Measurements from ENCODE around the gene ZNF431. TPM values are rescaled to one million over a fixed set of nuclear protein-coding genes. Genes with fewer than 3 reads are reported as not detected.

Gene ZNF431
- total and polyA plus RNA-seq, 2 of the 4 experiments (the other 2 are of a cell fraction) = 4.3 to 4.5 TPM

GRCh38 chr19:21134934-21135366 is 6.9 kb upstream of the ZNF431 start:
- H4K8ac ChIP-seq (ENCODE audit: low read depth in 2 of 2, low read length in 2 of 2) = no peak overlapping the region
- no peak overlapping the region for H3K9ac ChIP-seq (ENCODE audit: low read depth, low read length)
- no peak for DNase-seq
- H3K79me1 ChIP-seq (ENCODE audit: low read depth in 1 of 2, low read length in 2 of 2) = no peaks in the 10 kb centered on the region
- H3K23ac ChIP-seq (ENCODE audit: low read depth, low read length) = no peak overlapping the region
- H2AK9ac ChIP-seq (replicated peaks; ENCODE audit: low read depth, low read length, poor library complexity) = no peak overlapping the region
- in situ Hi-C loops (cut with MboI; ENCODE audit: low sequenced_read_pairs) = no loop called here
- no peak overlapping the region for H2BK20ac ChIP-seq (ENCODE audit: low read depth, low read length)
- H3K18ac ChIP-seq (ENCODE audit: low read depth, low read length) = no peak overlapping the region
- H4K91ac ChIP-seq (ENCODE audit: insufficient read depth, low read depth, low read length) = no peak overlapping the region
- no peak overlapping the region for H2BK15ac ChIP-seq (ENCODE audit: low read depth, low read length)
- no peak overlapping the region for H3K4me2 ChIP-seq (ENCODE audit: low read depth, low read length)
- no peak for ATAC-seq (ENCODE audit: low read depth)
- dilution Hi-C loops (cut with HindIII; ENCODE audit: low sequenced_read_pairs, unreplicated experiment) = no loop called here
- H3K27me3 ChIP-seq (ENCODE audit: control insufficient read depth, insufficient read depth, low read length) = no peaks in the 10 kb centered on the region
- no peak overlapping the region for H2BK5ac ChIP-seq (ENCODE audit: low read depth, low read length, poor library complexity, severe bottlenecking)
- H3K4ac ChIP-seq (ENCODE audit: low read depth, low read length) = no peak overlapping the region
- no peak overlapping the region for H3K56ac ChIP-seq (ENCODE audit: extremely low read depth, insufficient read depth, low read length)
- no peak overlapping the region for H3K27ac ChIP-seq (ENCODE audit: insufficient read depth, low read length)
- TF ChIP-seq BHLHE40 (IDR thresholded peaks at IDR 0.05; ENCODE audit: low read depth, low read length) (no peak), FOS (IDR thresholded peaks at IDR 0.05; ENCODE audit: low read depth, low read length) (no peak), MXI1 (IDR thresholded peaks at IDR 0.05; ENCODE audit: borderline replicate concordance, low read depth, low read length) (no peak), MAFK (IDR thresholded peaks at IDR 0.05; ENCODE audit: low read depth, low read length) (no peak), CEBPB (IDR thresholded peaks at IDR 0.05; ENCODE audit: low read depth, low read length) (no peak)
- TF ChIP-seq, protein P1, sequence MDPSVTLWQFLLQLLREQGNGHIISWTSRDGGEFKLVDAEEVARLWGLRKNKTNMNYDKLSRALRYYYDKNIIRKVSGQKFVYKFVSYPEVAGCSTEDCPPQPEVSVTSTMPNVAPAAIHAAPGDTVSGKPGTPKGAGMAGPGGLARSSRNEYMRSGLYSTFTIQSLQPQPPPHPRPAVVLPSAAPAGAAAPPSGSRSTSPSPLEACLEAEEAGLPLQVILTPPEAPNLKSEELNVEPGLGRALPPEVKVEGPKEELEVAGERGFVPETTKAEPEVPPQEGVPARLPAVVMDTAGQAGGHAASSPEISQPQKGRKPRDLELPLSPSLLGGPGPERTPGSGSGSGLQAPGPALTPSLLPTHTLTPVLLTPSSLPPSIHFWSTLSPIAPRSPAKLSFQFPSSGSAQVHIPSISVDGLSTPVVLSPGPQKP (IDR thresholded peaks at IDR 0.05; ENCODE audit: borderline replicate concordance, low read depth, low read length) = no peak
- TF ChIP-seq, protein P2, sequence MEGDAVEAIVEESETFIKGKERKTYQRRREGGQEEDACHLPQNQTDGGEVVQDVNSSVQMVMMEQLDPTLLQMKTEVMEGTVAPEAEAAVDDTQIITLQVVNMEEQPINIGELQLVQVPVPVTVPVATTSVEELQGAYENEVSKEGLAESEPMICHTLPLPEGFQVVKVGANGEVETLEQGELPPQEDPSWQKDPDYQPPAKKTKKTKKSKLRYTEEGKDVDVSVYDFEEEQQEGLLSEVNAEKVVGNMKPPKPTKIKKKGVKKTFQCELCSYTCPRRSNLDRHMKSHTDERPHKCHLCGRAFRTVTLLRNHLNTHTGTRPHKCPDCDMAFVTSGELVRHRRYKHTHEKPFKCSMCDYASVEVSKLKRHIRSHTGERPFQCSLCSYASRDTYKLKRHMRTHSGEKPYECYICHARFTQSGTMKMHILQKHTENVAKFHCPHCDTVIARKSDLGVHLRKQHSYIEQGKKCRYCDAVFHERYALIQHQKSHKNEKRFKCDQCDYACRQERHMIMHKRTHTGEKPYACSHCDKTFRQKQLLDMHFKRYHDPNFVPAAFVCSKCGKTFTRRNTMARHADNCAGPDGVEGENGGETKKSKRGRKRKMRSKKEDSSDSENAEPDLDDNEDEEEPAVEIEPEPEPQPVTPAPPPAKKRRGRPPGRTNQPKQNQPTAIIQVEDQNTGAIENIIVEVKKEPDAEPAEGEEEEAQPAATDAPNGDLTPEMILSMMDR (conservative IDR thresholded peaks at IDR 0.05; ENCODE audit: low read depth, low read length) = no peak
- H3K9me1 ChIP-seq (ENCODE audit: insufficient read depth, low read length) = no peaks in the 10 kb centered on the region
- no peaks in the 10 kb centered on the region for H3K4me1 ChIP-seq (ENCODE audit: control insufficient read depth, insufficient read depth, low read length)
- H3K36me3 ChIP-seq (ENCODE audit: control insufficient read depth, insufficient read depth, low read length) = no peaks in the 10 kb centered on the region
- H2AFZ ChIP-seq (replicated peaks; ENCODE audit: low read length, poor library complexity) = no peak overlapping the region
- no peaks in the 10 kb centered on the region for H4K20me1 ChIP-seq (ENCODE audit: insufficient read depth, low read length)
- no TSS peak for BruUV-seq (replicated peaks)
- intact Hi-C loops (cut with micrococcal nuclease) = no loop called here
- CTCF ChIA-PET = no interaction called here
- no peak overlapping the region for H2BK120ac ChIP-seq (ENCODE audit: low read depth, low read length)
- no CpG with 5 or more reads among the region's 2 CpGs for WGBS, 2 experiments (ENCODE audit: extremely low coverage in 2 of 2, insufficient read length in 1 of 2)
- no peak overlapping the region for H2AK5ac ChIP-seq (ENCODE audit: low read depth, low read length)
- no peak overlapping the region for H3K14ac ChIP-seq (replicated peaks; ENCODE audit: low read depth, low read length)
- POLR2A ChIA-PET (ENCODE audit: unreplicated experiment) = no interaction called here
- no peaks in the 10 kb centered on the region for H3K9me3 ChIP-seq (ENCODE audit: control insufficient read depth, insufficient read depth, low read length)
- no peak overlapping the region for H4K5ac ChIP-seq (ENCODE audit: low read depth, low read length)
- no peak overlapping the region for H3K4me3 ChIP-seq (ENCODE audit: insufficient read depth, low read depth, low read length)

All from IMR-90 (cell line).